AG04450 (cell line): ENCODE data around the gene SLC25A1. TPM values are rescaled to one million over a fixed set of nuclear protein-coding genes. Genes with fewer than 3 reads are reported as not detected.

ENCODE experiments used
- CTCF ChIA-PET: fragments of 300-600, 350-600 bp; formaldehyde crosslinking; extraction: SDS; loops from one replicate; lab custom pipeline; 2022; ENCODE audit warnings: antibody characterized with exemption, inconsistent platforms; lab: Charles Lee
- POLR2A ChIA-PET: fragments of 350-600 bp; formaldehyde crosslinking; extraction: SDS; loops from one replicate; lab custom pipeline; 2021; ENCODE audit warnings: antibody characterized with exemption, inconsistent platforms; lab: Yijun Ruan, JAX
- DNase-seq: peaks from one replicate; pipeline ENCODE4 v3.0.0-alpha.2; 2011; ENCODE audit warnings: low read depth, low spot score
- H3K27ac ChIP-seq: one replicate; pipeline ENCODE4 v1.5.1; 2012; ENCODE audit warnings: low read depth, low read length, control low read depth
- H3K27me3 ChIP-seq: one replicate; pipeline ENCODE4 v1.6.0; 2012; ENCODE audit warnings: low read length; ENCODE audit not compliant: control insufficient read depth, insufficient read depth
- H3K4me3 ChIP-seq: 2 replicates; pipeline ENCODE4 v1.5.1; 2011; ENCODE audit warnings: mild to moderate bottlenecking, low read depth, low read length, control low read depth
- H3K9me3 ChIP-seq: 2 replicates; pipeline ENCODE4 v1.5.1; 2012; ENCODE audit warnings: low read length; ENCODE audit not compliant: control insufficient read depth, insufficient read depth
- polyA plus RNA-seq: library from polyadenylated mRNA; depleted of rRNA; stranded (reverse); fragments of >200 nt; gene quantifications from 2 replicates; pipeline ENCODE4 v1.2.3, GENCODE V29; 2011
- TF ChIP-seq, protein P1 (sequence below): IDR thresholded peaks from 2 replicates; pipeline ENCODE4 v1.5.1; 2011; ENCODE audit warnings: low read depth, low read length, control low read depth, inconsistent platforms

Gene SLC25A1
- polyA plus RNA-seq, 1 experiment, result 18.4 TPM

DNA sequence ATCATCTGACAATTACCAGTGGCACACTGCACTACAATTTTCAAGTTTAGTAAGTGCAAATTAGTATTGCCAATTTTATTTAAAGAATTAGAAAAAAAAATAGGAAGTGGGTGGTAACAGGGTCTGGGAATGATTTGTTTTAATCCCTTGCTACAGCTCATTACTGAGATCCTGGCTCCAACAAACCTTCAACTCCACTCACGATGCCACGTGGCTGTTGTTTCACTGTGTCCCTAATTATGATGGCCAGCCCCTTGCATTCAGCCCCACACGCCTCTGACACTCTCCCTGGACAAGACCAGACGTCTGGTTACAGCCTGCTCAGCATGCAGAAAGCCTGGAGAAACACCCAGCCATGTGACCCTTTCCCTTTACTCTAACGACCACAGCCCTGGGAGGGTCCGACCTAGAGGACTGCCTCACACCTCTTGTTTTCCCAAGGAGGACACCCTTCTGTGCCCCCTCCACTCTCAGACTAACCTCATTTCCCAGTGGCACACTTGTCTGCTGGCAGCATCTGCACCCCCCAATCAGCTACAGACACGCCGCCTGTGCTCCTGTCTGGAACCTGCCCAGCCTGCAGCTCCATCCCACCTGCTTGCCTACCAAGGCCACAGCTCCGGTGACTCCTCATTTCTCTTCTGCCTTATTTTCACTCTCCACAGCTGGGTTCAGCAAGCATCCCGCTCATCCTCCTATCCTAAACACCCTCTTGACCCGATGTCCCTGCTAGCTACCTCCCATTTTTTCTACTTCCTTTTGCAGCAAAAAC is 18.5 kb upstream of the SLC25A1 start:
- TF ChIP-seq, protein P1, sequence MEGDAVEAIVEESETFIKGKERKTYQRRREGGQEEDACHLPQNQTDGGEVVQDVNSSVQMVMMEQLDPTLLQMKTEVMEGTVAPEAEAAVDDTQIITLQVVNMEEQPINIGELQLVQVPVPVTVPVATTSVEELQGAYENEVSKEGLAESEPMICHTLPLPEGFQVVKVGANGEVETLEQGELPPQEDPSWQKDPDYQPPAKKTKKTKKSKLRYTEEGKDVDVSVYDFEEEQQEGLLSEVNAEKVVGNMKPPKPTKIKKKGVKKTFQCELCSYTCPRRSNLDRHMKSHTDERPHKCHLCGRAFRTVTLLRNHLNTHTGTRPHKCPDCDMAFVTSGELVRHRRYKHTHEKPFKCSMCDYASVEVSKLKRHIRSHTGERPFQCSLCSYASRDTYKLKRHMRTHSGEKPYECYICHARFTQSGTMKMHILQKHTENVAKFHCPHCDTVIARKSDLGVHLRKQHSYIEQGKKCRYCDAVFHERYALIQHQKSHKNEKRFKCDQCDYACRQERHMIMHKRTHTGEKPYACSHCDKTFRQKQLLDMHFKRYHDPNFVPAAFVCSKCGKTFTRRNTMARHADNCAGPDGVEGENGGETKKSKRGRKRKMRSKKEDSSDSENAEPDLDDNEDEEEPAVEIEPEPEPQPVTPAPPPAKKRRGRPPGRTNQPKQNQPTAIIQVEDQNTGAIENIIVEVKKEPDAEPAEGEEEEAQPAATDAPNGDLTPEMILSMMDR, result no peak
- POLR2A ChIA-PET, result no interaction called here
- Histone ChIP-seq H3K4me3 (no peak overlapping the region), H3K27ac (no peak overlapping the region), H3K9me3 (no peaks in the 10 kb centered on the region), H3K27me3 (no peaks in the 10 kb centered on the region)
- no peak for DNase-seq
- CTCF ChIA-PET, result interaction anchor here (0.7 kb wide), 1 partner anchor 121 kb away, joined by 4 read pairs; no protein-coding TSS in a partner anchor

DNA sequence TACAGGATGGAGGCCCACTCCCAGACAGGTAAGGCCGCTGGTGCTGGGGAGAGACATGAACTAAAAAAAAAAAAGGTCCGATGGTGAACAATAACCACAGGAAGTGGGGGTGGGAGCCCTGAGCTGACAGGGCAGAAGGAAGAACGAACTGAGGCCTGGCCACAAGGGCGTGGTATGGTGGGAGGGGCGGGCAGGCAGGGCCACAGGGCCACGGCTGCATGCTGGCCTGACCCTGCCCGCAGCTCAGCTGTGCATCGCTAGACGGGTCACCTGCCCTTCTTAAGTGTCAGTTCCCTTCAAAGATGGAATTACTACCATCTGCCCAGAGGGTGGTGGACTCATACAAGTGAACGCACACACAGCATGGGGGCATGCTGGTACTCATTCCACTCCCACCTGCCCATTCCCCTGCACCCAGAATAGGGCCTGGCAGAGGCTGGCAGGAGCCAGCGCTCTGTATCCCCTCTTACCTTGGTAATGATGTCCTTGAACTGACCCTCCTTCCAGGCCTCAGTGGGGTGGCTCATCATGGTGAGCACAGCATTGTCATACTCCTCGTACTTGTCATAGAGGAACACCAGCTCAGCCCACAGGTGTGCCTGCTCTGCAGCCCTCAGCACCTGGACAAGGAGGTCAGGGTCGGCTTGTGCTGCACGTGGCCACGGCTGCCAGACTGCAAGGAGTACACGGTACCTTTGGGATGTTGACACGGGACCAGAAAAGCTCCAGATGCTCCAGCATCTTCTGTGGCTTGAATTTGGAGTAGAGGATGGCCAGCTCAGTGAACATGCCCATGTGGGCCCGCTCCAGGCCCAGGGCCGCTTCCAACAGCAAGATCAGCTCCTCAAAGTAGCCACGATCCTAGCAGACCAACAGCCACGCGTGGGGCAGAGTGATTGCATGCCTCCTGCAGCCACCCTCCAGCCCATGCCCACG is 17.5 kb upstream of the SLC25A1 start:
- no peak for DNase-seq
- POLR2A ChIA-PET, result interaction anchor here (0.7 kb wide), 1 partner anchor 96 kb away, joined by 3 read pairs; no protein-coding TSS in a partner anchor
- CTCF ChIA-PET, result no interaction called here
- H3K27ac ChIP-seq, result no peak overlapping the region
- H3K9me3 ChIP-seq, result no peaks in the 10 kb centered on the region
- no peak overlapping the region for H3K4me3 ChIP-seq
- no peaks in the 10 kb centered on the region for H3K27me3 ChIP-seq
- TF ChIP-seq, protein P1, result no peak

DNA sequence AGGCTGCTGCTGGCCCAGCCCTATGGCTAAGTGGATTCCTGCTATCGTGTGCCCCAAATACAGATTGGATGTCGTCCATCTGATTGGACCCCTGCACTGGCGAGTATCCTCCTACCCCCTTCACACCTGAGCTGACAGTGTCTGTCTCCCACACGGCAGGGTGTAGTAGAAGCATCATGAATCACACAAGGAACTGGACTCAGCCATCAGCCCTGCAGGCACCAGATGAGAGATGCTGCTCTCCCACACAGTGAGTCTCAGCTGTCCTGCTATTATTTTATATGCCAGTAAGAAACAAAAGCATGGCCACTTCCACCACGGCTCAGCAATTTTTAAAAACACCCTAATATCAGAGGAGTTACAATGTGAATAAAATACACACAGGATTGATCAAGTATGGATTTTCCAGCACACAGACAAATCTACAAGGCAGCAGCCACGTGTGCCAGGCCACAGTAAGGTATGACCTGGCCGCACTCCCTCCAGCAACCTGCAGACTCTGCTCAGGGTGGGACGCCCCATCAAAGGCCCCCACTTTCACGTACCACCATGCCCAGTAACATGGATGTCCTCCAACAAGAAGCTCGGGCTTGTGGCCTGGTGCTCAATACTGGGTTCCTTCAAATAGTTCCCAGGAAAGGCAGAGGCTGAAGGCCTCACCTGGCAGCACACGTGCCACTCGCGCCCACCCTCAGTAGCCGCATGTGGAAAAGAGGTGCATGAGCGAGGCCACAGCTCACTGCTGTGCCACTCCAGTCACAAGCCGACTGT is 16.4 kb upstream of the SLC25A1 start:
- Histone ChIP-seq H3K27ac (no peak overlapping the region), H3K4me3 (no peak overlapping the region), H3K9me3 (no peaks in the 10 kb centered on the region), H3K27me3 (no peaks in the 10 kb centered on the region)
- no peak for DNase-seq
- CTCF ChIA-PET, result no interaction called here
- POLR2A ChIA-PET, result no interaction called here
- TF ChIP-seq, protein P1, result no peak

DNA sequence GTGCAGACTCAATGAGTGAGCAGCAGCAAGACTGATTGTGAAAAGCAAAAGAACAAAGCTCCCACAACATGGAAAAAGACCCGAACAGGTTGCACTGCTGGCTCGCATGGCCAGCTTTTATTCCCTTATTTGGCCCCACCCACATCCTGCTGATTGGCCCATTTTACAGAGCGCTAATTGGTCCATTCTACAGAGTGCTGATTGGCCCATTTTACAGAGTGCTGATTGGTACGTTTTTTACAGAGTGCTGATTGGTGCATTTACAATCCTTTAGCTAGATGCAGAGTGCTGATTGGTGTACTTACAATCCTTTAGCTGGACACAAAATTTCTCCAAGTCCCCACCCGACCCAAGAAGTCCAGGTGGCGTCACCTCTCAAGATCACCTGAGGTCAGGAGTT is 15.3 kb upstream of the SLC25A1 start:
- no peak overlapping the region for H3K27ac ChIP-seq
- POLR2A ChIA-PET, result interaction anchor here (0.6 kb wide), 1 partner anchor 12 kb away, joined by 5 read pairs; no protein-coding TSS in a partner anchor
- no peaks in the 10 kb centered on the region for H3K9me3 ChIP-seq
- no peak for DNase-seq
- no peak overlapping the region for H3K4me3 ChIP-seq
- TF ChIP-seq, protein P1, result no peak
- H3K27me3 ChIP-seq, result no peaks in the 10 kb centered on the region
- CTCF ChIA-PET, result interaction anchor here (1.4 kb wide), 1 partner anchor 14 kb away, joined by 8 read pairs; the partner anchor contains the start of gene SLC25A1
